ENCODE results near the gene RASSF8.

DNA sequence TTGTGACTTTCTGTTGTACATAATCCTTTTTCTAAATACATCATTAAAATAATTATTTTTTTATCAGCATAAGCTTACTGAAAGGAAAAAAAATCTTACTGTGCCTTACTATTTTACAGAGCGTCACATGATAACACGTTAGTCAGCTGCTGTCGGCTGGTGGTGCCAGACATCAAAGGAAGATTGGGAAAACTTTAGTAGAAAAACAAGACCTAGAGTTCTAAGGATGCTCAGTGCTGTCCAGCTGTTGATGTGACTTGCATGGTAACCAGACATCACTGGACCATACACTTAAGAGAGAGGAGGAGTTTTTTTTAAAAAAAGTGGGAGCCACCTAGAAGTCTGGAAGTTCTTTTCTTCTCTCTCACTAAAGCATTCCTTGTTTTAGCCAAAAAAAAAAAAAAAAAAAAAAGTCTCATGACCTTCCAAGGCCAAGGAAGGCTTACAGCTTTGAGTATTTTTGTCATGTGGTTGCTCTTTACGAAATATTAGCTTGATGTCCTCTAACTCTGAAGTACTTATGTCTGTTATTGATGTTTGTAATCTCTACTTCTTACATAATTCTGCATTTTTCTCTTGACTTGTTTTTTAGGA is 4.5 kb downstream of the RASSF8 start:
- TF ChIP-seq CTCF (IDR thresholded peaks at IDR 0.05), result no peak
- TF ChIP-seq POLR2A (IDR thresholded peaks at IDR 0.05), result no peak
